MM.1S (cell line): ENCODE results near the gene UCN2.

Experiments
- DNase-seq: peaks from one replicate; pipeline ENCODE4 v3.0.0-alpha.2; 2015
- H2AFZ ChIP-seq: fragments of 300-600 bp; sonication (generic); 2 replicates; pipeline ENCODE4 v1.6.0; 2016; ENCODE audit warnings: antibody characterized with exemption, low read length
- H3F3A ChIP-seq: fragments of 300-600 bp; sonication (generic); 2 replicates; pipeline ENCODE4 v1.6.1; 2016; ENCODE audit warnings: mild to moderate bottlenecking, antibody characterized with exemption, low read length, moderate library complexity, mixed read lengths; ENCODE audit not compliant: insufficient read depth
- H3K27ac ChIP-seq: fragments of 300-600 bp; sonication (generic); 2 replicates; pipeline ENCODE4 v1.5.1; 2016; ENCODE audit warnings: mild to moderate bottlenecking, low read length
- H3K27me3 ChIP-seq: fragments of 300-600 bp; sonication (generic); replicated peaks from 2 replicates; pipeline ENCODE4 v1.6.0; 2016; ENCODE audit warnings: low read length; ENCODE audit not compliant: insufficient read depth
- H3K36me3 ChIP-seq: fragments of 300-600 bp; sonication (generic); replicated peaks from 2 replicates; pipeline ENCODE4 v1.6.1; 2016; ENCODE audit warnings: mild to moderate bottlenecking, low read length, mixed read lengths; ENCODE audit not compliant: insufficient read depth
- H3K4me1 ChIP-seq: fragments of 300-600 bp; sonication (generic); 2 replicates; pipeline ENCODE4 v1.6.1; 2016; ENCODE audit warnings: low read length, mixed read lengths
- H3K4me2 ChIP-seq: fragments of 300-600 bp; sonication (generic); 2 replicates; pipeline ENCODE4 v1.6.0; 2016; ENCODE audit warnings: low read depth, low read length
- H3K4me3 ChIP-seq: fragments of 300-600 bp; sonication (generic); 2 replicates; pipeline ENCODE4 v1.5.1; 2016; ENCODE audit warnings: low read length, mixed read lengths
- H3K79me2 ChIP-seq: fragments of 300-600 bp; sonication (generic); 2 replicates; pipeline ENCODE4 v1.6.1; 2016; ENCODE audit warnings: mixed run types, low read length, mixed read lengths
- H3K9ac ChIP-seq: fragments of 300-600 bp; sonication (generic); 2 replicates; pipeline ENCODE4 v1.6.1; 2016; ENCODE audit warnings: low read length, mixed read lengths
- H3K9me2 ChIP-seq: fragments of 300-600 bp; sonication (generic); replicated peaks from 2 replicates; pipeline ENCODE4 v1.6.1; 2016; ENCODE audit warnings: mild to moderate bottlenecking, low read length, mixed read lengths; ENCODE audit not compliant: insufficient read depth
- H3K9me3 ChIP-seq: fragments of 300-600 bp; sonication (generic); replicated peaks from 2 replicates; pipeline ENCODE4 v1.6.1; 2016; ENCODE audit warnings: mild to moderate bottlenecking, low read length, mixed read lengths; ENCODE audit not compliant: insufficient read depth
- H4K20me1 ChIP-seq: fragments of 300-600 bp; sonication (generic); 2 replicates; pipeline ENCODE4 v1.6.1; 2016; ENCODE audit warnings: mild to moderate bottlenecking, low read length, moderate library complexity, mixed read lengths; ENCODE audit not compliant: insufficient read depth
- EZH2 ChIP-seq: fragments of 300-600 bp; sonication (generic); optimal IDR thresholded peaks from 2 replicates; pipeline ENCODE3; 2017; ENCODE audit warnings: low read depth, mild to moderate bottlenecking, antibody characterized with exemption, low read length, mixed read lengths
- EZH2phosphoT487 ChIP-seq: fragments of 300-600 bp; sonication (generic); IDR thresholded peaks from 2 replicates; pipeline ENCODE4 v1.6.1; 2018; ENCODE audit warnings: antibody characterized with exemption, low read length
- TF ChIP-seq, protein P1 (sequence below): fragments of 300-600 bp; sonication (generic); IDR thresholded peaks from 2 replicates; pipeline ENCODE4 v1.5.1; 2016; ENCODE audit warnings: antibody characterized with exemption, low read length, mixed read lengths

The UCN2 gene

DNA sequence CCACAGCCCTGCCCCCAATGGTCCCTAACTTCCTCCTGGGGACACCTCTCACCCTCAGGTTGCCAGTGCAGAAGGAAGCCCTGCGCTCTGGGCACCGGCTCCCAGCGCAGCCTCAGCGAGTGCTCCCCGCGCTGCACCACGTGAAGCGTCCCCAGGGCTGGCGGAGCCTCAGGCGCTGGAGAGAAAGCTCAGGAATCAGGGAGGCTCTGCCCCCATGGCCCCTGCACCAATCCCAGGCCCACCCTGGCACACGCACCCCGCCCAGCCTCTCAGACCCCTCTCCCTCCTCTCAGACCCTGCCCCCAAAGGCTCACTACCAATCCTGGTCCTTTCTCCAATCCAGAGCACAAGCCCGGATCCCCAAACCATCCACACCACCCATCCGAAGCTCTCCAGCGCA is 24.6 kb upstream of the UCN2 start:
- H2AFZ ChIP-seq, result no peak overlapping the region
- H4K20me1 ChIP-seq, result no peaks in the 10 kb centered on the region
- H3K9me2 ChIP-seq, result no peaks in the 10 kb centered on the region
- no peaks in the 10 kb centered on the region for H3K9me3 ChIP-seq
- no peaks in the 10 kb centered on the region for H3K4me1 ChIP-seq
- TF ChIP-seq EZH2 (no peak), EZH2phosphoT487 (no peak)
- TF ChIP-seq, protein P1, sequence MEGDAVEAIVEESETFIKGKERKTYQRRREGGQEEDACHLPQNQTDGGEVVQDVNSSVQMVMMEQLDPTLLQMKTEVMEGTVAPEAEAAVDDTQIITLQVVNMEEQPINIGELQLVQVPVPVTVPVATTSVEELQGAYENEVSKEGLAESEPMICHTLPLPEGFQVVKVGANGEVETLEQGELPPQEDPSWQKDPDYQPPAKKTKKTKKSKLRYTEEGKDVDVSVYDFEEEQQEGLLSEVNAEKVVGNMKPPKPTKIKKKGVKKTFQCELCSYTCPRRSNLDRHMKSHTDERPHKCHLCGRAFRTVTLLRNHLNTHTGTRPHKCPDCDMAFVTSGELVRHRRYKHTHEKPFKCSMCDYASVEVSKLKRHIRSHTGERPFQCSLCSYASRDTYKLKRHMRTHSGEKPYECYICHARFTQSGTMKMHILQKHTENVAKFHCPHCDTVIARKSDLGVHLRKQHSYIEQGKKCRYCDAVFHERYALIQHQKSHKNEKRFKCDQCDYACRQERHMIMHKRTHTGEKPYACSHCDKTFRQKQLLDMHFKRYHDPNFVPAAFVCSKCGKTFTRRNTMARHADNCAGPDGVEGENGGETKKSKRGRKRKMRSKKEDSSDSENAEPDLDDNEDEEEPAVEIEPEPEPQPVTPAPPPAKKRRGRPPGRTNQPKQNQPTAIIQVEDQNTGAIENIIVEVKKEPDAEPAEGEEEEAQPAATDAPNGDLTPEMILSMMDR, result no peak
- peaks cover 92% of the 10 kb centered on the region for H3K27me3 ChIP-seq
- H3F3A ChIP-seq, result no peaks in the 10 kb centered on the region
- no peak for DNase-seq
- H3K9ac ChIP-seq, result no peak overlapping the region
- no peaks in the 10 kb centered on the region for H3K36me3 ChIP-seq
- H3K27ac ChIP-seq, result no peak overlapping the region
- no peak overlapping the region for H3K4me3 ChIP-seq
- H3K4me2 ChIP-seq, result no peak overlapping the region
- no peaks in the 10 kb centered on the region for H3K79me2 ChIP-seq

DNA sequence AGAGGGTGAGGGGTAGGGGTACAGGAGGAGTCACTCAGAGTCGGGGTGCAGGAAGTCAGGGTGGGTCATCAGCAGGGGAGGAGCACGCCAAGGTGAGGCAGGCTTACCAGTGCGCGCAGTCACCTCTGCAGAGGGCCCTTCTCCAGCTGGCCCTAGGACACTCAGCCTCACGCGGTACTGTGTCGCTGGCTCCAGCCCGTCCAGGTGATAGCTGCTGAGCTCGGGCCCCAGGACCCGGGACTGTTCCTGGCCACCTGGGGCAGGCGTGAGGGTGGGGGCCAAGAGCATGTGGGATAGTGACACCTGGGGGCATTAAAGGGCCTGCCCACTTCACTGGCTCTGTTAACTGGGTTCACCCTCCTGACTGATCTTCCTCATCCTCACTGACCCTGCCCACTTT is 24.1 kb upstream of the UCN2 start:
- no peak overlapping the region for H2AFZ ChIP-seq
- no peak overlapping the region for H3K4me3 ChIP-seq
- no peak for DNase-seq
- no peaks in the 10 kb centered on the region for H4K20me1 ChIP-seq
- no peaks in the 10 kb centered on the region for H3K4me1 ChIP-seq
- H3K9me2 ChIP-seq, result no peaks in the 10 kb centered on the region
- H3K9me3 ChIP-seq, result no peaks in the 10 kb centered on the region
- TF ChIP-seq, protein P1, result no peak
- H3K36me3 ChIP-seq, result no peaks in the 10 kb centered on the region
- no peak overlapping the region for H3K4me2 ChIP-seq
- no peak overlapping the region for H3K27ac ChIP-seq
- no peak overlapping the region for H3K9ac ChIP-seq
- peaks cover 94% of the 10 kb centered on the region for H3K27me3 ChIP-seq
- H3K79me2 ChIP-seq, result no peaks in the 10 kb centered on the region
- no peaks in the 10 kb centered on the region for H3F3A ChIP-seq

DNA sequence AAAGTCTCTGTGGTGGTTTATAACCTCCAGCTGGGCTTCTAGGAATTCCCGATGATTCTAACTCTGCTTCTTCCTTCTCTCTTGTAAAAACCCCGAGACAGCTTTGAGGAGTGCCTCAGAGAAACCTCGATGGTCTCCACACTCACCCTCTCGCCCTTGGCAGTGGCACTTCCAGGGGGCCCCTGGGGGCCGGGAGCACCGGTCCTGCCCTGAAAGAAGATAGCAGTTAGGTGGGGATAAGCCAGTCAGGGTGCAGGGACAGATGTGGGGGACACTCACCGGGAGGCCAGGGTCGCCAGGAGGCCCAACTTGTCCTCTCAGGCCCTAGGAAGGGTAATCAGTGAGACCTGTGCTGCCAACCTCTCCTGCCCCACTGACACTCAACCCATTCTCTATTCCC is 21.8 kb upstream of the UCN2 start:
- no peak for DNase-seq
- Histone ChIP-seq H3K27ac (no peak overlapping the region), H3F3A (no peaks in the 10 kb centered on the region), H3K36me3 (no peaks in the 10 kb centered on the region), H4K20me1 (no peaks in the 10 kb centered on the region), H3K4me3 (no peak overlapping the region), H3K4me2 (no peak overlapping the region), H3K9me3 (no peaks in the 10 kb centered on the region), H3K27me3 (peaks cover 94% of the 10 kb centered on the region), H2AFZ (no peak overlapping the region), H3K9me2 (no peaks in the 10 kb centered on the region), H3K4me1 (no peaks in the 10 kb centered on the region), H3K9ac (no peak overlapping the region), H3K79me2 (no peaks in the 10 kb centered on the region)
- TF ChIP-seq, protein P1, result no peak
- no peak for TF ChIP-seq EZH2
- TF ChIP-seq EZH2phosphoT487, result no peak

DNA sequence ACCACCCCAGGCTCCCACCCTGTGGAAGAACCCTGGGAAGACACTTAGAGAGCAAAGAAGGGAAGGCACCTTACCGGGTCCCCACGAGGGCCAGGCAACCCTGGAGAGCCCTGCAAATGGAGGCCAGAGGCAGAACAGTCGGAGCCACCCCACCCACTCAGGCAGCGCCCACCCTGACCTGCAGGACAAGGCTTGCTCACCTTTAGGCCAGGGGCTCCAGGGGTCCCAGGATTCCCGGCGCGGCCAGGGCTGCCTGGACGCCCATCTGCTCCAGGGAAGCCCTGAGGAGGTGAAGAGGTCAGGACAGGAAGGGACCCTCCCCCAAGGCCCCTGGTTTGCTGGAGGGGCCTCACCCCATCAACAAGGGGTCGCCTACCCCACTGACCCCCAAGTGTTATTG is 21.3 kb upstream of the UCN2 start:
- Histone ChIP-seq H3K9ac (no peak overlapping the region), H3K4me2 (no peak overlapping the region), H2AFZ (no peak overlapping the region), H4K20me1 (no peaks in the 10 kb centered on the region), H3K36me3 (no peaks in the 10 kb centered on the region), H3K79me2 (no peaks in the 10 kb centered on the region), H3K4me3 (no peak overlapping the region), H3F3A (no peaks in the 10 kb centered on the region), H3K27ac (no peak overlapping the region), H3K4me1 (no peaks in the 10 kb centered on the region), H3K9me3 (no peaks in the 10 kb centered on the region), H3K27me3 (peaks cover 94% of the 10 kb centered on the region), H3K9me2 (no peaks in the 10 kb centered on the region)
- no peak for DNase-seq
- TF ChIP-seq EZH2phosphoT487 (no peak), EZH2 (no peak)
- TF ChIP-seq, protein P1, result no peak
